GM18861 (cell line): ENCODE data around the gene DNAH17.

ENCODE experiments used
- ATAC-seq: cut with Tn5 transposase; IDR thresholded peaks from one replicate; pipeline ENCODE4 v1.9.1; 2021; ENCODE audit not compliant: unreplicated experiment

DNAH17 gene, protein sequence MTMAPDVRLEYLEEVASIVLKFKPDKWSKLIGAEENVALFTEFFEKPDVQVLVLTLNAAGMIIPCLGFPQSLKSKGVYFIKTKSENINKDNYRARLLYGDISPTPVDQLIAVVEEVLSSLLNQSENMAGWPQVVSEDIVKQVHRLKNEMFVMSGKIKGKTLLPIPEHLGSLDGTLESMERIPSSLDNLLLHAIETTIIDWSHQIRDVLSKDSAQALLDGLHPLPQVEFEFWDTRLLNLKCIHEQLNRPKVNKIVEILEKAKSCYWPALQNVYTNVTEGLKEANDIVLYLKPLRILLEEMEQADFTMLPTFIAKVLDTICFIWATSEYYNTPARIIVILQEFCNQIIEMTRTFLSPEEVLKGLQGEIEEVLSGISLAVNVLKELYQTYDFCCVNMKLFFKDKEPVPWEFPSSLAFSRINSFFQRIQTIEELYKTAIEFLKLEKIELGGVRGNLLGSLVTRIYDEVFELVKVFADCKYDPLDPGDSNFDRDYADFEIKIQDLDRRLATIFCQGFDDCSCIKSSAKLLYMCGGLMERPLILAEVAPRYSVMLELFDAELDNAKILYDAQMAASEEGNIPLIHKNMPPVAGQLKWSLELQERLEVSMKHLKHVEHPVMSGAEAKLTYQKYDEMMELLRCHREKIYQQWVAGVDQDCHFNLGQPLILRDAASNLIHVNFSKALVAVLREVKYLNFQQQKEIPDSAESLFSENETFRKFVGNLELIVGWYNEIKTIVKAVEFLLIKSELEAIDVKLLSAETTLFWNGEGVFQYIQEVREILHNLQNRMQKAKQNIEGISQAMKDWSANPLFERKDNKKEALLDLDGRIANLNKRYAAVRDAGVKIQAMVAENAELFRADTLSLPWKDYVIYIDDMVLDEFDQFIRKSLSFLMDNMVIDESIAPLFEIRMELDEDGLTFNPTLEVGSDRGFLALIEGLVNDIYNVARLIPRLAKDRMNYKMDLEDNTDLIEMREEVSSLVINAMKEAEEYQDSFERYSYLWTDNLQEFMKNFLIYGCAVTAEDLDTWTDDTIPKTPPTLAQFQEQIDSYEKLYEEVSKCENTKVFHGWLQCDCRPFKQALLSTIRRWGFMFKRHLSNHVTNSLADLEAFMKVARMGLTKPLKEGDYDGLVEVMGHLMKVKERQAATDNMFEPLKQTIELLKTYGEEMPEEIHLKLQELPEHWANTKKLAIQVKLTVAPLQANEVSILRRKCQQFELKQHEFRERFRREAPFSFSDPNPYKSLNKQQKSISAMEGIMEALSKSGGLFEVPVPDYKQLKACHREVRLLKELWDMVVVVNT (N-terminal part only)

DNA sequence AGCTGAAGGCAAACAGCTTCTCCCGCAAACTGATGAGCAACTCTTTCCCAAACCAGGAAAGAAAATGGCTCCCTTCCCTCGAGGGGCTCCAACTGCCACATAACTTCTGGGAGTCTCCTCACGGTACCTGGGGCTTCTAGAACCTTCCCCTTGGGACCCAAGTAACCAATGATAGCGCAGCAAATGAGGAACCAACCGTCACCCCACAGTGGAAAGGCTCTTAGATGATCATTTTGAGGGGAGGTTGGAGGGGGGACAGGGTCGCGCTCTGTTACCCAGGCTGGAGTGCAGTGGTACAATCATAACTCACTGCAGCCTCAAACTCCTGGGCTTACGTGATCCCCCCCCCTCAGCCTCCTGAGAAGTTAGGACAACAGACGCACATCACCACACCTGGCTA lies at the start of gene DNAH17:
Gene DNAH17, minus strand, starts transcription at position 101 of the 400 bp plus-strand sequence. CDS start 2,339 bp downstream, outside the sequence.
- no peak for ATAC-seq

DNA sequence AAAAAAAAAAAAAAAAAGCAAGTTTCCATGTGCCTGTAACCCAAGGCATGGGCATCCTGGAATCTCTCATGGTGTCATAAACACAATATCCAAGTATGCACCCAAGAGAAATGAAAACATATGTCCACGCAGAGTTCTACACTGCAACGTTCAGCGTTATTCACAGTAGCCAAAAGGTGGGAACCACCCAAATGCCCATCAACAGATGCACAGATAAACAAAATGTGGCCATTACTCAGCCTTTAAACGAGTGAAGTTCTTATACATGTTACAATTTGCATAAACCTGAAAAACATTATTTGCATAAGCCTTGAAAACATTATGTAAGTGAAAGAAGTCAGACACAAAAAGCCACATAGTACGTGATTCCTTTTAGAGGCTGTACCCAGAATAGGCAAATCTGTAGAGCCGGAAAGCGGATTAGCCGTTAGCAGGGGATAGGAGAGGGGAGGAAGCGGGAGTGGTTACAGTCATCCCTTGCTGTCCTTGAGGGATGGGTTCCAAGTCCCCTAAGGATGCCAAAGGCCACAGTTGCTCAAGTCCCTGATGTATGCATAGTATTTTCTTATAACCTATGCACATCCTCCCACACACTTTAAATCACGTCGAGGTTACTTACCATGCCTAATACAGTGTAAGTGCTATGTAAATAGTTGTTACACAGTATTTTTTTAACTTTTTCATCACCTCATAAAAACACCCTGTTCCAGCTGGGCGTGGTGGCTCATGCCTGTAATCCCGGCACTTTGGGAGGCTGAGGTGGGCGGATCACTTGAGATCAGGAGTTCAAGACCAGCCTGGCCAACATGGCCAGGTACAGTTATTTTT lies 47.3 kb upstream of the DNAH17 start:
- no peak for ATAC-seq

DNA sequence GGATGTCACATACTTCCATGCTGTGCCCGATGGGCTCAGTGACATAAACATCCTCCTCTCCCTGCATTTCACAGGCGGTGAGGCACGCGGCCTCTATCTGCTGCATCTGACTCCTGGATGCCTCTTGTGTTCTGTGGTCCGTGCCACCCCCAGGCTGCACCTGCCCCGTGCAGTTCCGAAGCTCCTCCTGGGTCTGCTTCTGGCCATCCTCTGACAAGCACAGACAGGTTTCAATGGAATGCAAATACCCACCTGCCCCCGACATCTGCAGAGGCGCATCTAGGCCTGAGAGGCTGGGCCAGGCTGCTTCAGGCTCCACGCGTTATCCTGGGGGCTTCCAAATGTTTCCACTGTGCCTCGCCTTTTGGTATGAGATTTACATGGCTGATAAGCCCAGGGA lies 46.3 kb upstream of the DNAH17 start:
- no peak for ATAC-seq

DNA sequence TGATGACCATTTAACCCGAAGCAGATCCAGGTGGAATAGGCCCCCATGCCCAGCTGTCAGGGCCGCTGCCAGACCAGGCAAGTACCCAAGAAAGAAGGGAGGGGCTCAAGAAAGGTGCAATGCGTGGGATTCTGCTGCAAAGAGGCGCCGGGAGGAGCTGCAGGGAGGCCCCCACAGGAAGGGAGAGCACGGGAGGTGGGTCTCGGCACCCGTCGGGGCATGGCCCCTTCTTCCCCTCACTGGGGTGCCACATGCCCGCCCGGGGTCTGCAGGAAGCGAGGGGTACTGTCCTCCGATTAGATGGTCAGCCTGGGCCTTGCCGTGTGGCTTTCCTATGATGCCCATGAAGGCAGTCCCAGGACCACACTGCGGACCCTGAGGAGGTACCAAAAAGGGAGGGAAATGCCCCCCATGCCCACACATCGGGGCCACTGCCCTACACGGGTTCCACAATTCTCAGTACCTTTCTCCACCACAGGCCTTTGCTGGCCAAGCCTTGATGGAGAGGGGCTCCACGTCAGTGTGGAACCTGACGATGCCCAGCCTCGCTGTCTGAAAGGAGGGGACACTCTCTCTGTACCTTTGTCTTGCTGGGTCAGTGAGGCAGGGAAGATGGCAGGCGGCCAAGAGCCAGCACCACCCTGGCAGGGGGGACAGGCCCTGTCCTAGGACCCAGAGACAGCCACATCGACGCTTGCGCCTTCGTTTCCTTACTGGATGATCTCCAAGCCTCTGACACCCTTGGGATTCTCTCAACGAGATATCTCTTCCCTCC lies 45.5 kb upstream of the DNAH17 start:
- no peak for ATAC-seq

DNA sequence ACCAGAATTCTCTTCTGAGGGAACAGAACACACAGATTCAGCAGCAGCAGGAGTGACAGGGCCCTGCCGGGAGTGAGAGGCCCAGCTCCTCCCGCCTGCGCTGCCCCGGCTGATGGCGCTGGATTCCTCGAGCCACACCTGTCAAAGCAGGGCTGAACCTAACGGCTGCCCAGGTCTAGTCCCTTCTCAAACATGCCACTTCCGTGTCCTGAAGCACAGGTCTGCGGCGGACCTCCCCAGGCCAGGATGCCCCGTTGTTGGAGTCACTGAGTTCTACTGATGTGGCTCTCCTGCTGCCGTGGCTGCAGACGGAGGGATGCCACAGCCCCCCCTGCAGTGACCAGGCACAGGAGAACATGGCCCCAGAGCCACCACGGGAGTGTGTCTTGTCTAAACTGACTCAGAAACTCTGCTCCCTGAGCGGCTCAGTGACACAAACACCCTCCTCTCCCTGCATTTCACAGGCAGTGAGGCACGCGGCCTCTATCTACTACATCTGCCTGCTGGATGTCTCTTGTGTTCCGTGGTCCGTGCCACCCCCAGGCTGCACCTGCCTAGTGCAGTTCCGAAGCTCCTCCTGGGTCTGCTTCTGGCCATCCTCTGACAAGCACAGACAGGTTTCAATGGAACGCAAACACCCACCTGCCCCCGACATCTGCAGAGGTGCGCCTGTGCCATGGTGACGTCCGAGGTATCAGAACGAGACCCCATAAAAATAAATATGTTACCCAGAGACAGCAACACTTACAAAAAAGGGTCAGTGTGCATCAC lies 44.7 kb upstream of the DNAH17 start:
- no peak for ATAC-seq

DNA sequence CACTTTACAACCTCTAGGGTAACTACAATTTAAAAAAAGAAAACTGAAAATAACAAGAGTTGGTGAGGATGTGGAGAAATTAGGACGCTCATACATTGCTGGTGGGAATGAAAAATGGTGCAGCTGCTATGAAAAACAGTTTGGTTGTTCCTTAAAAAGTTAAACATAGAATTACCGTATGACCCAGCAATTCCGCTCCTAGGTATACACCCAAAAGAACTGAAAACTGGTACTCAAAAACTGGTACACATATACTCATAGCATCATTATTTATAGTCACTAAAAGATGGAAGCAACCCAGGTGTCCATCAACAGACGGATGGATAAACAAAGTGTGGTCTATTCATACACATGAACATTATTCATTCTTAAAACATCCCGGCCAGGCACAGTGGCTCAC lies 42.9 kb upstream of the DNAH17 start:
- ATAC-seq = no peak

DNA sequence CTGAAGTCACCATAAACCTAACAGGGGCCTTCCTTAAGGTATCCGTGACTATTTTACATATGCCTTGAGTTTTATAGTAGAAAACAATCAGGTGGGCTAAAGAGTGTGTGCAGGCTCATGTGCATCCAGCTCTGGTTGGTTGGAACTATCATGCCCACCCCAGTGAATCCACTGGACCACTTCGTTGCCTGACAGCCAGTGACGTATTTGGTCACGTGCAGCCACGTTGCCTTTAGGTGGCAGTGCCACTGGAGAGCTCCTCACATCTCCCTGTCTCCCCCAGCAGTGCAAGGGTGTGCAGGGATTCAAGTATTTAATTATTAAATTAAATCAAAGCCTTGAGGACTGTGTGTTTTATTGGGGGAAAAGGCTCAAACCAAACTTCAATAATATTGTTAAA lies 42.1 kb upstream of the DNAH17 start:
- ATAC-seq = no peak

DNA sequence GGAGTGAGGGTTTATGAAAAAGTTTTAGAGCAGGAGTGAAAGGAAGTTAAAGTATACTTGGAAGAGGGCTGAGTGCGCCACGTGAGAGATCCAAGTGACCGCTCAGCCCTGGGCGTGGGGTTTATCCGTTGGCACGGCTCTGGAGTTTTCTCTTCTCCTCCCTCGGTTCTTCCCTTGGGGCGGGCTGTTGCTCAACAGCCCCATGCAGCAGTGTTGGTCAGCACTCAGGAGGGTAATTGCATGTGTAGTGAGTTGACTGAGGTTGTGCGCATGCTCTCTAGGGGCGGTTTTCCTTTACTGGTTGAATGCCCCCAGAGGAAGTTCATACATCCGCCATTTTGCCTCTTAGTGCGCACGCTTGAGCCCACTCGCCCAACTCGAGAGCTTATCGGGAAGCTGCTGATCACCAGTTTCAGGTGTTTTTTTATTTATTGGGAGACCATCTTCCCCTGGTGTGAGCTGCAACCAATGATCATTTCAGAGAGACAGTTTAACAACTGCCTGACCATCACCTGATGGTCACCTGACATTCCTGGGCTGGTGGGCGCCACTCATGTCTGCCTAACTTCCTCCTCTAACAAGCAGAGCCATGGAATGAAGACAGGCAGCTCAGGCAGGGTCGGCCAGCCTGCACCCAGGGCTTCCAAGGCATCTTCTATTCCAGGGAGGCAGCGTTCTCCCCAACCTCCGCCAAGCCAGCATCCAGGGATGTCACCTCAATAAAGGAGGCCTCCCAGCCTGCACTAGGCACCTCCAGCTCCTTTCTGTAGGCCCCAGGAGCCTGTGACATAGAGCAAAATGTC lies 41.3 kb upstream of the DNAH17 start:
- no peak for ATAC-seq

DNA sequence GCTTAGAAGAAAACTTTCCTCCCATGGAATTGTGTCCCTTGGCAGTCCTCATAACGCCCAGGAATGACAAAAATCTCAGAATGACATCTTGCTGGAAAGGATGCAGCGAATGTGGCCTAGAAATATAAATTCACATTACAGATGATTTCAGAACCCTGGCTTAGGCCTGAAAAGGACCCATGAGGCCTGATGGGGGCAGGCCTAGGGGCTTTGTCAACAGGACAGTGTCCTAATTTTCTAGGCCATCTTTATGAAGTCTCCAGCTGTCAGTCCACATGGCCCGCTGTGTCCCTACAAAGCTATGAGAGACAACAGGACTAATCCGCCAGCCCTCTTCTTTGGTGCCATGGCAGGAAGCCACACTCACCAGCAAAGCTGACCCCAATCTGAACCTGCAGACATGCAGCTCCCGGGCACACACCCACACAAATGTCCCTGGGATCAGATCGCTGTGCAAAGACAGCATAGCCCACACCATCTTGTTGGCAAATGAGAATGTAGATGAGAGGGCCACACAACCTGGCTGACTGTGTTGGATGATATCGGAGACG lies 40.4 kb upstream of the DNAH17 start:
- ATAC-seq = no peak

DNA sequence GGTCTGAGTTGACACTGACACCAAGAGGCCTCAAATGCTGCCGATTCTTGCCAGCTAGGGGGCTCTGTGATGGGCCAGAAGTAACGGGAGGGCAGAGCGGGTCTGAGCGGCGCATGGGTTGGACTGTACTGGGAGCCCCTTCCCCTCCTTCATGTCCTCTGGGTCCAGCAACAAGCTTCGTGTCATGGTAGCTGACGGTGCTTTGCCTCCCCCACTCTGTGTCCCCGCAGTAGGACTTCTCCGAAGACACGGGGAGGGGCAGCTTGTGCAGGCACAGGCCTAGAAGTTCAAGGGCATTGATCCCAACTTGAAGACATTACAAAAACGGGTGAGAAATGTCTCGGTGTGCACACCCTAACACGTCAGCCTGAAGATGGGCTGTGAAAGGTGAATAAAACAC lies 39.8 kb upstream of the DNAH17 start:
- ATAC-seq = no peak

DNA sequence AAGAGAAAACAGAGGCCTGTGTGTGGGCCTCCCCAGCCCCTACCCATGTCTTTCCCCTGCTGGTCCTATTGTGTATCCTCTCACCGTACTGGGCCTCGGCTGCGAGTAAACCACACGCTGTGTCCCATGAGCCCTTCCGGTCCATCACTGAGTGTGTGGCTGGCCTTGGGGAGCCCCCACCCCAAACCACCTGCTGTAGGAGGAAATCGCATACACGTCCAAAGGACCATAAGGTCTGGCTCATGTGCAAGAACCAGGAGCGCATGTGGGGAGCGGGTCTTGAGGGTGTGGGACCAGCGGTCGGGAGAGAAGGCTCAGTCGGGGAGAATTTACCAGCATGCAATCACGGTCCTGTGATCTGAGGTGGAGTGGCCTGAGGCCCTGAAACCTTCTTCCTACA lies 38.4 kb upstream of the DNAH17 start:
- ATAC-seq = no peak

DNA sequence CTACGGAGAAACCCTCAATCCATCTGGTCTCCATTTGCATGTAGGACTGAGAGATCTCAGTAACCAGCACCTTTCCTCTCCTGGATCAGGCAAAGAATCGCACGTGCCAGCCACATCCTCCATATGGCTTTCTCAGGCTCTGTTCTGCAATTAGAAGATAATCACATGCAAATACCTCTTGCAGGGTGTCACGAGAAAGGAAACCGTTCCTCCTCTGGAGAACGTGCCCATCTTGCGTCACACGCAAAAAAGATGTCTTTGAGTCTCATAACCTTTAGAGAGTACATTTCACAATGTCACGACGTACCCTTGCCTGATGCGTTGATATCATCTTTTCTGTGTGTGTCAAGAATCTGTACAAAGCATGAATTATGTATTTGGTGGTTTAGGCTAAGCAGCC lies 36.2 kb upstream of the DNAH17 start:
- ATAC-seq = no peak

DNA sequence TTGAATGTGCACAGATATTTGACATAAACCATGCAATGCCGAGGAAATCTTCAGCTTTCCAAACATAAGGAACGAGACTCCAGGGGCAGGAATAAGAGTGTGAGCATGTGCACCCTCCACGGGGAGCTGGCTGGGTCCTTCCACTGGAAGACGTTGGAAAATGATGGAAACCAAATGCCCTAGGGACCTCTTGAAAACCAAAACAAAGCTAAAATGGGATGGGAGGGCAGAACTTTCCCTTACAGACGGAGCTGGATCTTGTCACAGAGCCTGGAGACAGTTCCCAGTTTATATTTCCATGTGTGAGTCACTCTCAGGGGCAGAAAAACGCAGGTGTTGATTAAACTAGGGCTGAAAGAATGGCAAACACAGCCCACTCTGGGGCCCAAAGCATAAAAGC lies 34.4 kb upstream of the DNAH17 start:
- no peak for ATAC-seq

DNA sequence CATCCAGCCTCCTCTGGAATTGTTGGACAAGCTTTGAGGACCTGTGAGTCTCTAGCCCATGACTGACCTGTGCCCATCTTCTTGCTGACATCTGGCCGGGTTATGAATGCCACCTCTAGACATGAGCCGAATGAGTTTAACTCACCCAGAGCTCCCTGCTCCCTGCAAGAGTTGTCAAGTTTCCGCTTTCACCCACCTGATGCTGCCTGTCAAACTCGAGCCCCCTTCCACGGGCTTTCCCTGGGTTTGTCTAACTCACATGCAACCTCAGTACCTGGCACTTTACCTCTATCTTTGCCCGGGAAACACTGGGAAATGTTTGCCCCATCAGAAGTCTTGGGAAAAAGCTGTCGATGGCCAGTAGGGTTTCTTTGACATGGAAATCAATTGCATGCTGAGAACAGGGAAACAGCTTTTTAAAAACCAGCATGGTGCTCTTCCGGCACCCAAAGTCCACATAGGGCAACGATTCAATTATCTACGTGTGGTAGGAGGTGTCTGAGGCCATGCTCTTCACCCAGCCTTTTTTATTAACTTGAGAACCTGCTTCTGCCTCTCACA lies 33.8 kb upstream of the DNAH17 start:
- ATAC-seq = no peak

DNA sequence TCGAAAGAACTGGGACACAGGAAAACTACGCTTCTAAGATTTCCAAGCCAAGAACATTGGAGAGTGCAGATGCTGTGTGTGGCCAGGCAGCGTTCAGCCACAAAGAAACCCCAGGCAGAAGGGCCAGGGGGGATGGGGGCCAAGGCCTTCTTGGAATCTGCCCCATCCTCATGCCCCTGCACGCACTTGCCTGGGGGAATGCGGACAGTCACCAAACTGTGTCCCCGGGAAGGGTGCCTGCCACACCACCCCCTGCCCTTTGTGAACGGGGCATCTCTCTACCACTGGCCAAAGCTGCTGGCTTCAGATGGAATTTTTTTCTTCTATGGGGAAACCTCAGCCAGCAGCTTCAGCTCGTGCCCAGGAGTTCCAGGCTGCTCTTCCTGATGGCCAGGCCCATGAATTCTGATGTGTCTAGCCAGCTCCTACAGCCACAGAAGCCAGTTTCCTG lies 32.0 kb upstream of the DNAH17 start:
- ATAC-seq = no peak

DNA sequence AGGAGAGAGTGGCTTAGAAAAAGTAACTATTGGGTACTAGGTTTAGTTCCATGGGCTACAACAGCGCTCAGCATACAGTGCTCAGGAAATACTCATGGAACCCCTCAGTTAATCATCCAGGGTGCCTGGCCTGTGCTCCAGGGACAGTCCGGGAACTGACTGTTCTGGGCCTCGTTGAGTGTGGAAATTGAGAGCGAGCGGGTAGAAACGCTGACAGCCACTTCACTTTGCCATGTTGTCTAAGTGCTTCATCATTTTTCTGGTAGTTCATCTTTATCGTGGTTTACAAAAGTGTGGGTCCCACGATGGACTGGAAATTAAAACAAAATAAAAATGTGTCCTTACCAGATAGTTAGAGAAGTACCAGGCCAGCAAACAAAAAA lies 31.6 kb upstream of the DNAH17 start:
- no peak for ATAC-seq

DNA sequence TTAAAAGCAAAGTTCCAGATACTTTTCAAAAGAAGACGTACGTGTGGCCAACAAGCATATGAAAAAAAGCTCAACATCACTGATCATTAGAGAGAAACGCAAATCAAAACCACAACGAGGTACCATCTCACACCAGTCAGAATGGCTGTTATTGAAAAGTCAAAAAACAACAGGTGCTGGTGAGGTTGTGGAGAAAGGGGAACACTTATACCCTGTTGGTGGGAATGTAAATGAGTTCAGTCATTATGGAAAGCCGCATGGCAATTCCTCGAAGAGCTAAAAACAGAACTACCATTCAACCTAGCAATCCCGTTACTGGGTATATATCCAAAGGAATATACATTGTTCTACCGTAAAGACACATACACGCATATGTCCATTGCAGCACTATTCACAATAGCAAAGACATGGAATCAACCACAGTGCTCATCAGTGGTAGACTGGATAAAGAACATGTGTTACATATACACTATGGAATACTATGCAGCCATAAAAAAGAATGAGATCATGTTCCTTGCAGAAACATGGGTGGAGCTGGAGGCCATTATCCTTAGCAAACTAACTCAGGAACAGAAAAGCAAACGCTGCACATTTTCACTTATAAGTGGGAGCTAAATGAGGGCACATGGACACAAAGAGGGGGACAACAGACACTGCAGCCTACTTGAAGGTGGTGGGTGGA lies 31.1 kb upstream of the DNAH17 start:
- no peak for ATAC-seq
